Measurements from ENCODE around the gene LRRC23. TPM values are rescaled to one million over a fixed set of nuclear protein-coding genes. Genes with fewer than 3 reads are reported as not detected.

The LRRC23 gene
- total RNA-seq = 1 to 10 TPM in 5 of 6 experiments, under 1 TPM in 1; 0.93 to 4.3 (median 2.6) TPM
- long read RNA-seq = 0 reads

DNA sequence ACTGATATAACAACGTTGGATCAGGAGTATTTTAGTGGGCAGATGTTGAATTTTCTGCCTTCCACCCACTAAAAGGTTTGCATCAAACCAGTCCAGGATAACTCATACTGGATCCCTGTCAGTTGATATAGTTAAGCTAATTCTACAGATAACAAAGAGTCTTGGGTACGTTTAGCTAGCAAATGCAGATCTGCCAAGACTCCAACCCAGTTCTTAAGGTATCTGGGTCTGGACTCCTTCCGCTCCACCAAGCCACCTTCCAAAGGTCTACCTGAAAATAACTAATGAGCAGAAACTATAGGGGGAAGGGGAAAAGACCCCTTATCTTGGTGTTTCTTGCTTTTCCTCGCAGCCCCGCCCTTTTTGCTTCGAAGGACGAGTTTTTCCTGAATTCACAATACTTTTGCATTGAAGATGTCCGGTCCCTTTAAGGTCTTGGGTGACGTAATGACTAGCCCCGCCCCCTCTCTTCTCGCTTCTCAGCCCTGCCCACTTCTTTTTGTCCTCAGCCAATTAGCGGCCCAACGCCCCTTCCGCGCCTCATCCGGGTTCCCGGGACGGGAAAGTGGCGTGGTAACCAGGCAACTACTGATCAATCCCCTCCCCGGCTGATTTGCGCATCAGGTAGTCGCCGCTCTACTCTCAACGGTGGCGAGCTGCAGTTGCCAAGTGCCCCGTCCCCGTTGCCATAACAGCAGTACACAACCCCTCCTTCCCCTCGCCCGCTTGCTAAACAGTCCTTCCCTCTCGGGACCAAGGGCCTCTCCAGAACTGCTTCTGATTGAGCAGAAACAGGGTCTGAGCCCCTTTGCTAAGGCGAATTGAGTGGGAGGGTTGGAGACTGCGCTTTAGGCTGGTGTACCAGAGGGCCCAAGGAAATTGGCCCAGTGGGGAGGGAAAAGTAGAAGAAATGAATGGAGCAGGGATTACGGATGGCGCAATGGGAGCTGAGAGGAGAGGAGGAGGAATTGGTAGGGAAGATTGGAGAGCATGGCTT lies at the start of gene LRRC23:
LRRC23 (plus strand) TSS at position 543 of the 997 bp plus-strand sequence. CDS start 812 bp downstream, outside the sequence.
- Histone ChIP-seq H3K4me3 (peak within 1 kb of the TSS; percentile 48 to 65 (median 59)), H3K36me3 (no peaks in the 10 kb centered on the region), H3K9me3 (no peaks in the 10 kb centered on the region), H3K27me3 (no peaks in the 10 kb centered on the region), H3K4me1 (no peaks in the 10 kb centered on the region), H3K27ac (peak within 1 kb of the TSS in 2 of 3 donors; percentile 27 to 35)
- ATAC-seq (peak; percentile 97 to 98 (median 98)), DNase-seq (peak; percentile 96 to 99 (median 98))
- intact Hi-C loops (cut with DNase I) = no loop called here
- WGBS (ENCODE audit: insufficient coverage, low coverage, low lambda C conversion rate, missing lambda C conversion rate) = 5% methylated on average over 34 of the region's 34 CpGs
- no peak for TF ChIP-seq CTCF (IDR thresholded peaks at IDR 0.05)
- no peak for TF ChIP-seq POLR2A (IDR thresholded peaks at IDR 0.05)

GRCh38 chr12:6855322-6855721 lies 49.3 kb upstream of the LRRC23 start:
- Histone ChIP-seq H3K36me3 (peaks cover 0 to 46% (median 20%) of the 10 kb centered on the region in 4 donors), H3K4me3 (no peak overlapping the region), H3K27me3 (no peaks in the 10 kb centered on the region), H3K9me3 (no peaks in the 10 kb centered on the region), H3K27ac (no peak overlapping the region), H3K4me1 (peaks cover 0 to 14% (median 5%) of the 10 kb centered on the region in 4 donors)
- 96% methylated on average over 10 of the region's 14 CpGs for WGBS (ENCODE audit: insufficient coverage, low coverage, low lambda C conversion rate, missing lambda C conversion rate)
- DNase-seq (no peak), ATAC-seq (no peak)
- intact Hi-C loops (cut with DNase I) = no loop called here
- TF ChIP-seq POLR2A (IDR thresholded peaks at IDR 0.05) = no peak
- no peak for TF ChIP-seq CTCF (IDR thresholded peaks at IDR 0.05)

GRCh38 chr12:6858799-6859198 lies 45.8 kb upstream of the LRRC23 start:
- Histone ChIP-seq H3K9me3 (no peaks in the 10 kb centered on the region), H3K4me3 (no peak overlapping the region), H3K4me1 (peaks cover 0 to 5% (median under 1%) of the 10 kb centered on the region in 4 donors), H3K27me3 (no peaks in the 10 kb centered on the region), H3K27ac (no peak overlapping the region), H3K36me3 (peaks cover 0 to 73% (median 31%) of the 10 kb centered on the region in 4 donors)
- 100% methylated on average over 2 of the region's 2 CpGs for WGBS (ENCODE audit: insufficient coverage, low coverage, low lambda C conversion rate, missing lambda C conversion rate)
- TF ChIP-seq CTCF (IDR thresholded peaks at IDR 0.05) = no peak
- TF ChIP-seq POLR2A (IDR thresholded peaks at IDR 0.05) = no peak
- DNase-seq (no peak), ATAC-seq (no peak)
- intact Hi-C loops (cut with DNase I) = no loop called here

DNA sequence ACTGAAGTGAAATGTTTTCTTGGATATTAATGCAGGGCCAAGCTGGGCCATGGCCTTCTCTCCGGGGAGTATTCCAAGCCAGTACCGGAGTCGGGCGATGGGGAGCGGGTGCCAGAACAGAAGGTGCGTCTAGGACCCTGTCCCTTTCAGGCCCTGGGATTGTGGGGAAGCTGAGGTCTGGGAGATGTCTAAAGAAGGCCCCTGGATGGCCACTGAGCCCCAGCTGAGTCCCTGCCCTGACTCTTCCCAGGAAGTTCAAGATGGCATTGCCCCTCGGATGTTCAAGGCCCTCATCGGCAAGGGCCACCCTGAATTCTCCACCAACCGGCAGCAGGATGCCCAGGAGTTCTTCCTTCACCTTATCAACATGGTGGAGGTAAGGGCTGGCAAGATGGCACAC lies 44.5 kb upstream of the LRRC23 start:
- no peak for ATAC-seq
- Histone ChIP-seq H3K9me3 (no peaks in the 10 kb centered on the region), H3K27ac (no peak overlapping the region), H3K36me3 (peaks cover 0 to 73% (median 31%) of the 10 kb centered on the region in 4 donors), H3K4me3 (no peak overlapping the region), H3K27me3 (no peaks in the 10 kb centered on the region), H3K4me1 (no peaks in the 10 kb centered on the region)
- no peak for TF ChIP-seq POLR2A (IDR thresholded peaks at IDR 0.05)
- TF ChIP-seq CTCF (IDR thresholded peaks at IDR 0.05) = no peak
- WGBS (ENCODE audit: insufficient coverage, low coverage, low lambda C conversion rate, missing lambda C conversion rate) = 100% methylated on average over 1 of the region's 9 CpGs
- intact Hi-C loops (cut with DNase I) = no loop called here
- DNase-seq = peak in 1 of 3 donors; percentile 8

All from right lobe of liver (tissue), 6 donors.